Transverse colon (tissue), 4 donors: ENCODE results near the gene UPP2. TPM values are rescaled to one million over a fixed set of nuclear protein-coding genes. Genes with fewer than 3 reads are reported as not detected.

Source experiments
- DNase-seq: peaks from one replicate; pipeline ENCODE4 v3.0.0-alpha.2; 2019
- H3K27ac ChIP-seq, 4 donors: fragments of 200-600 bp; sonication (generic); 2 replicates each; pipeline ENCODE4 v1.5.1; 2016 to 2018; ENCODE audit warnings: inconsistent platforms in 4 of 4
- H3K27me3 ChIP-seq: fragments of 200-600 bp; sonication (generic); 2 replicates; pipeline ENCODE4 v1.5.1; 2017; ENCODE audit warnings: inconsistent platforms
- H3K36me3 ChIP-seq, 4 donors: fragments of 200-600 bp; sonication (generic); 2 replicates each; pipeline ENCODE4 v1.5.1; 2017 to 2019; ENCODE audit warnings: inconsistent platforms in 4 of 4
- H3K4me1 ChIP-seq, 4 donors: fragments of 200-600 bp; sonication (generic); 2 replicates each; pipeline ENCODE4 v1.5.1; 2017 to 2020; ENCODE audit warnings: inconsistent platforms in 4 of 4
- H3K4me3 ChIP-seq, 4 donors: fragments of 200-600 bp; sonication (generic); 1 replicate in 1 of 4; 2 replicates in 3 of 4; pipeline versions ENCODE4 v1.5.1 to v1.6.1; 2017 to 2019; ENCODE audit warnings: inconsistent platforms in 4 of 4
- H3K9me3 ChIP-seq, 2 donors: fragments of 200-600 bp; sonication (generic); 2 replicates each; pipeline ENCODE4 v1.5.1; 2017 to 2019; ENCODE audit warnings: inconsistent platforms in 2 of 2
- EP300 ChIP-seq: sonication (generic); formaldehyde crosslinking; IDR thresholded peaks from one replicate; pipeline ENCODE4 v1.6.1; 2017; ENCODE audit warnings: antibody characterized with exemption, low read depth
- POLR2A ChIP-seq: fragments of 450-650 bp; IDR thresholded peaks from one replicate; pipeline ENCODE4 v1.6.1; 2016; ENCODE audit warnings: antibody characterized with exemption, mild to moderate bottlenecking, moderate library complexity
- POLR2AphosphoS5 ChIP-seq, 3 donors: sonication (generic); formaldehyde crosslinking; IDR thresholded peaks; one replicate each; pipeline ENCODE4 v1.6.1; 2016; ENCODE audit warnings: antibody characterized with exemption in 3 of 3
- WGBS, 2 donors: methylation state at CpG; one replicate each; pipeline ENCODE4 v1.1.5; 2018; ENCODE audit warnings: low coverage in 1 of 2; 5-methylcytosine and 5-hydroxymethylcytosine counted together
- in situ Hi-C, 4 donors: fragments of 200-750 bp; cut with MboI; loops; one replicate each; pipeline versions ENCODE4 v1.15.0 to v1.15.1; 2017; ENCODE audit warnings: low sequenced_read_pairs in 3 of 4, low pct_ligation_motif_present in 1 of 4, low pct_unique_long_range_greater_than_20kb in 1 of 4
- intact Hi-C: fragments of 100-400 bp; cut with DNase I; formaldehyde crosslinking; loops from one replicate; pipeline ENCODE4 v1.15.1; 2023; ENCODE audit warnings: low total_unique reads
- total RNA-seq, 4 donors: library from RNA; depleted of rRNA; stranded (reverse); fragments of >200 nt; gene quantifications; one replicate each; pipeline ENCODE4 v1.1.0, GENCODE V29; 2016
- TF ChIP-seq, protein P1 (sequence below), 5 experiments: fragments of 200-600 bp in 3 of 5; fragments of 450-650 bp in 2 of 5; sonication (generic) in 3 of 5; IDR thresholded peaks; 1 replicate in 2 of 5; 2 replicates in 3 of 5; pipeline ENCODE4 v1.5.1; 2016 to 2017; ENCODE audit warnings: antibody characterized with exemption in 5 of 5, inconsistent platforms in 3 of 5, mild to moderate bottlenecking in 2 of 5, moderate library complexity in 1 of 5

UPP2 gene
- total RNA-seq, 4 donors from 2014 or later, result not detected

DNA sequence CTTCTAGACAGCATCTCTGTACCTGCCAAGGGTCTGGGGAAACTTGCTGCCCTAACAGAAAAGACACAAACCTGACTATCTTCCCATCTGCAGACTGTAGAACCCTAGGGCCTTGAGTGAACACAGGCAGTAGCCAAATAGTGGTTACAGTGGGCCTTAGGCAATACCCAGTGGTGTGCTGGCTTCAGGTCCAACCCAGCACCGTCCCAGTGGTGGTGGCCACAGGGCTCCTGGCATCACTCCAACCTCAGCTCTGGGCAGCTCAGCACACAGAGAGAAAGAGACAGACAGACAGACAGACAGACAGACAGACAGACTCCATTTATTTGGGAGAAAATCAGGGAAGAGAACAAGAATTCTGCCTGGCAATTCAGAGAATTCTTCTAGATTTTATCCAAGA is 29.3 kb upstream of the UPP2 start:
- no peak overlapping the region for H3K27ac ChIP-seq
- in situ Hi-C loops, result no loop called here
- WGBS, 2 donors, result 93% methylated on average over 1 of the region's 1 CpG; no CpG with 5 or more reads in 1 of the 2 donors
- H3K4me1 ChIP-seq, result no peaks in the 10 kb centered on the region
- DNase-seq, result no peak
- peaks cover 0 to 4% of the 10 kb centered on the region in 2 donors for H3K9me3 ChIP-seq
- H3K4me3 ChIP-seq, result no peak overlapping the region
- intact Hi-C loops, result no loop called here
- TF ChIP-seq EP300 (no peak), POLR2AphosphoS5 (IDR thresholded peaks at IDR 0.05) (no peak), POLR2A (no peak)
- TF ChIP-seq, protein P1, sequence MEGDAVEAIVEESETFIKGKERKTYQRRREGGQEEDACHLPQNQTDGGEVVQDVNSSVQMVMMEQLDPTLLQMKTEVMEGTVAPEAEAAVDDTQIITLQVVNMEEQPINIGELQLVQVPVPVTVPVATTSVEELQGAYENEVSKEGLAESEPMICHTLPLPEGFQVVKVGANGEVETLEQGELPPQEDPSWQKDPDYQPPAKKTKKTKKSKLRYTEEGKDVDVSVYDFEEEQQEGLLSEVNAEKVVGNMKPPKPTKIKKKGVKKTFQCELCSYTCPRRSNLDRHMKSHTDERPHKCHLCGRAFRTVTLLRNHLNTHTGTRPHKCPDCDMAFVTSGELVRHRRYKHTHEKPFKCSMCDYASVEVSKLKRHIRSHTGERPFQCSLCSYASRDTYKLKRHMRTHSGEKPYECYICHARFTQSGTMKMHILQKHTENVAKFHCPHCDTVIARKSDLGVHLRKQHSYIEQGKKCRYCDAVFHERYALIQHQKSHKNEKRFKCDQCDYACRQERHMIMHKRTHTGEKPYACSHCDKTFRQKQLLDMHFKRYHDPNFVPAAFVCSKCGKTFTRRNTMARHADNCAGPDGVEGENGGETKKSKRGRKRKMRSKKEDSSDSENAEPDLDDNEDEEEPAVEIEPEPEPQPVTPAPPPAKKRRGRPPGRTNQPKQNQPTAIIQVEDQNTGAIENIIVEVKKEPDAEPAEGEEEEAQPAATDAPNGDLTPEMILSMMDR (IDR thresholded peaks at IDR 0.05), result no peak
- H3K36me3 ChIP-seq, result no peaks in the 10 kb centered on the region
- H3K27me3 ChIP-seq, result no peaks in the 10 kb centered on the region

DNA sequence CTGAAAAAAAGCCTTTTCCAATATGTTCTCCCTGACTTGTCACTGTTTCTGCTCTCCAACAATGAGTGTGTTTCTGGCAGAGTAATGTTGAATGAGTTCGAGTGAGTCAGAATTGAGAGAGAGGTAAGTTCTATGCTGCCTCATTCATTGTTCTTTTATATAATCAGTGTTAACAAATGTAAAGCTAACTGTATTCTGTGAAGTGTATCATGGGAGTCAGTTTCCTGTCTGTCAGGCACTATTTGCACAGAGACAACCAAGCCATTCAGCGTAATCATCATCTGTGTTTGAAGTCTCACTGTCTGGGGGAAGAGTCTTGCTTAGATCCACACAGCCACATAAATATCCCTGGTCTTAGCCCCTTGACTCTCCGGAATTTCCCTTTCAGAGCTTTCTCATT is 22.0 kb upstream of the UPP2 start:
- H3K9me3 ChIP-seq, result peaks cover 0 to 4% of the 10 kb centered on the region in 2 donors
- intact Hi-C loops, result no loop called here
- no peak overlapping the region for H3K4me3 ChIP-seq
- H3K4me1 ChIP-seq, result no peaks in the 10 kb centered on the region
- no peak for DNase-seq
- TF ChIP-seq POLR2AphosphoS5 (IDR thresholded peaks at IDR 0.05), result no peak
- TF ChIP-seq EP300, result no peak
- TF ChIP-seq, protein P1 (IDR thresholded peaks at IDR 0.05), result no peak
- TF ChIP-seq POLR2A, result no peak
- H3K27ac ChIP-seq, result no peak overlapping the region
- H3K27me3 ChIP-seq, result no peaks in the 10 kb centered on the region
- in situ Hi-C loops, result no loop called here
- 57 to 63% methylated on average over 3 of the region's 3 CpGs for WGBS, 2 donors
- H3K36me3 ChIP-seq, result no peaks in the 10 kb centered on the region

DNA sequence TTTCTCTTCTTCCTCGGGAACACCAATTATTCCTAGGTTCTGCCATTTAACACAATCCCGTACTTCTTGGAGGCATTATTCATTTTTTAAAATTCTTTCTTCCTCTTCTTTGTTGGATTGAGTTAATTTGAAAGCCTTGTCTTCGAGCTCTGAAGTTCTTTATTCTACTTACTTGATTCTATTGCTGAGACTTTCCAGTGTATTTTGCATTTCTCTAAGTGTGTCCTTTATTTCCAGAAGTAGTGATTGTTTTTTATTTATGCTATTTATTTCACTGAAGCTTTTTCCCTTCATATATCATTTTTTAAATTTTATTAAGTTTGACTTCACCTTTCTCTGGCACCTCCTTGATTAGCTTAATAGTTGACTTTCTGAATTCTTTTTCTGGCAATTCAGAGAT is 13.6 kb upstream of the UPP2 start:
- WGBS, 2 donors, result 75 to 83% methylated on average over 3 of the region's 3 CpGs
- in situ Hi-C loops (no loop called here), intact Hi-C loops (no loop called here)
- no peak overlapping the region for H3K4me3 ChIP-seq
- no peaks in the 10 kb centered on the region for H3K4me1 ChIP-seq
- H3K9me3 ChIP-seq, result peaks cover 6 to 13% of the 10 kb centered on the region in 2 donors
- DNase-seq, result no peak
- H3K36me3 ChIP-seq, result no peaks in the 10 kb centered on the region
- H3K27ac ChIP-seq, result no peak overlapping the region
- H3K27me3 ChIP-seq, result no peaks in the 10 kb centered on the region
- TF ChIP-seq POLR2AphosphoS5 (IDR thresholded peaks at IDR 0.05) (no peak), EP300 (no peak), POLR2A (no peak)
- TF ChIP-seq, protein P1 (IDR thresholded peaks at IDR 0.05), result no peak

DNA sequence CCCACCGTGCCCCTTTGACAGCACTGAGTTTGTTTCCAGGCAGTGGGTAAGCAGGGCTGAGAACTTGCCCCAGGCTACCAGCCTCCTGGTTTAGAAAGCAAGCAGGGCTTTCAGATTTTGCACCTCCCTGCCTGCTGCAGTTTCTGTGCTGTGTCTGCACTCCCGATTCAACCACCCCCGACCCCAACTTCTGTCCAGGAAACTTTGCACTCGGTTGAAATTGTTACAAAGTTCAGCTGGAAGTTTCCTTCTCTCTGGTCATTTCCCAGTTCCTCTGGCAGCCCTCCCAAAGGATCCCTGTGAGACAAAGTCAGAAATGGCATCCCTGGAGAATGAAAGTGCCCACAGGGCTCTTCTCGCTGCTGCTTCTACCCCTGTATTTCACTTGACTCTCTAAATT is 12.4 kb upstream of the UPP2 start:
- peaks cover 0 to 10% (median 5%) of the 10 kb centered on the region in 4 donors for H3K4me1 ChIP-seq
- H3K4me3 ChIP-seq, result no peak overlapping the region
- TF ChIP-seq, protein P1 (IDR thresholded peaks at IDR 0.05), result no peak
- TF ChIP-seq POLR2AphosphoS5 (IDR thresholded peaks at IDR 0.05) (no peak), POLR2A (no peak), EP300 (no peak)
- in situ Hi-C loops, result no loop called here
- H3K27ac ChIP-seq, result no peak overlapping the region
- intact Hi-C loops, result no loop called here
- WGBS, 2 donors, result 70 to 76% methylated on average over 2 to 5 of the region's 5 CpGs
- no peaks in the 10 kb centered on the region for H3K27me3 ChIP-seq
- DNase-seq, result no peak
- H3K9me3 ChIP-seq, result peaks cover 6 to 13% of the 10 kb centered on the region in 2 donors
- no peaks in the 10 kb centered on the region for H3K36me3 ChIP-seq
